ENCODE data around the gene EPG5. TPM values are rescaled to one million over a fixed set of nuclear protein-coding genes. Genes with fewer than 3 reads are reported as not detected.
"Not testable (repeated sequence)": the region's sequence is repeated elsewhere in the genome, so short reads cannot be mapped to it uniquely, and the experiment has no call there.

The EPG5 gene
- total RNA-seq, 2 experiments from 2014 or later, result 4.8 to 8.7 TPM

- no peak overlapping the region for H2AFZ ChIP-seq (ENCODE audit: low read length)
- no peaks in the 10 kb centered on the region for H3K4me1 ChIP-seq (ENCODE audit: insufficient read depth, low read length, poor library complexity, severe bottlenecking)
- H3K27ac ChIP-seq (ENCODE audit: low read depth, low read length, poor library complexity, severe bottlenecking), result no peak overlapping the region
- no peak overlapping the region for H3K4me3 ChIP-seq (ENCODE audit: low read depth, low read length, poor library complexity, severe bottlenecking)
- TF ChIP-seq EZH2phosphoT487 (IDR thresholded peaks at IDR 0.05; ENCODE audit: borderline replicate concordance, low read depth, low read length) (no peak), CTCF (conservative IDR thresholded peaks at IDR 0.05; ENCODE audit: low read length) (no peak)
- H3K79me2 ChIP-seq (ENCODE audit: insufficient read depth, low read depth, low read length), result no peaks in the 10 kb centered on the region
- H3K4me2 ChIP-seq (ENCODE audit: low read length), result no peak overlapping the region
- no peaks in the 10 kb centered on the region for H3K36me3 ChIP-seq (ENCODE audit: insufficient read depth, low read length)
- H3K9me3 ChIP-seq (ENCODE audit: low read length), result no peaks in the 10 kb centered on the region
- ChIA-PET POLR2A (no interaction called here), CTCF (ENCODE audit: unreplicated experiment) (no interaction called here)
- intact Hi-C loops (cut with micrococcal nuclease; ENCODE audit: unreplicated experiment), result no loop called here
- no peak for DNase-seq (ENCODE audit: low spot score)
- no peaks in the 10 kb centered on the region for H3K9me2 ChIP-seq (ENCODE audit: insufficient read depth, low read length)
- no TSS peak for BruUV-seq (replicated peaks)
- H4K20me1 ChIP-seq (ENCODE audit: insufficient read depth, low read length), result no peaks in the 10 kb centered on the region
Observed at GRCh38 chr18:45821711-45822110, 145.4 kb downstream of the EPG5 start.

DNA sequence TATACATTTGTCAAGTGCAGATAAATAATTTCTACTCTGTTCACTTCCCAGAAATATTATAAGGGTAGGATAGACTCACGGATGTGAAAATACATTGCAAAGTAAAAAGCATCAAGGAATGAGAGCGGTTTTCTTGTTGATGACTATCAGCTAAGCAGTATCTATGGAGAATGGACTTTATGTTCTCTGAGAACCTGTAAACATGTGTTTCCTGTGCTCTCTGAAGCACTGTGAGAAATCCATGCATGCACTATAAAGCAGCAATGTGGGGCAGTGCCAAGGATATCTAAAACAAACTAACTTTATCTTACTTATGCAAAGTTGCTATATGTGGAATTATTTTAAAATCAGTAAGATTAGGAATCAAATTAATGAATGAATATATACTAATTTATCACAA is 146.1 kb downstream of the EPG5 start:
- ChIA-PET CTCF (ENCODE audit: unreplicated experiment) (no interaction called here), POLR2A (no interaction called here)
- no TSS peak for BruUV-seq (replicated peaks)
- Histone ChIP-seq H3K79me2 (ENCODE audit: insufficient read depth, low read depth, low read length) (no peaks in the 10 kb centered on the region), H3K27ac (ENCODE audit: low read depth, low read length, poor library complexity, severe bottlenecking) (no peak overlapping the region), H3K4me3 (ENCODE audit: low read depth, low read length, poor library complexity, severe bottlenecking) (no peak overlapping the region), H3K4me2 (ENCODE audit: low read length) (no peak overlapping the region), H3K9me3 (ENCODE audit: low read length) (no peaks in the 10 kb centered on the region), H4K20me1 (ENCODE audit: insufficient read depth, low read length) (no peaks in the 10 kb centered on the region), H3K9me2 (ENCODE audit: insufficient read depth, low read length) (no peaks in the 10 kb centered on the region), H3K4me1 (ENCODE audit: insufficient read depth, low read length, poor library complexity, severe bottlenecking) (no peaks in the 10 kb centered on the region), H2AFZ (ENCODE audit: low read length) (no peak overlapping the region), H3K36me3 (ENCODE audit: insufficient read depth, low read length) (no peaks in the 10 kb centered on the region)
- TF ChIP-seq CTCF (conservative IDR thresholded peaks at IDR 0.05; ENCODE audit: low read length), result no peak
- no peak for TF ChIP-seq EZH2phosphoT487 (IDR thresholded peaks at IDR 0.05; ENCODE audit: borderline replicate concordance, low read depth, low read length)
- intact Hi-C loops (cut with micrococcal nuclease; ENCODE audit: unreplicated experiment), result no loop called here
- DNase-seq (ENCODE audit: low spot score), result no peak

GRCh38 chr18:45820106-45820745 is 146.9 kb downstream of the EPG5 start:
- no peak overlapping the region for H3K4me2 ChIP-seq (ENCODE audit: low read length)
- no peaks in the 10 kb centered on the region for H3K4me1 ChIP-seq (ENCODE audit: insufficient read depth, low read length, poor library complexity, severe bottlenecking)
- H2AFZ ChIP-seq (ENCODE audit: low read length), result no peak overlapping the region
- ChIA-PET POLR2A (no interaction called here), CTCF (ENCODE audit: unreplicated experiment) (no interaction called here)
- no peaks in the 10 kb centered on the region for H3K79me2 ChIP-seq (ENCODE audit: insufficient read depth, low read depth, low read length)
- BruUV-seq (replicated peaks), result no TSS peak
- H3K9me3 ChIP-seq (ENCODE audit: low read length), result no peaks in the 10 kb centered on the region
- H3K9me2 ChIP-seq (ENCODE audit: insufficient read depth, low read length), result no peaks in the 10 kb centered on the region
- H4K20me1 ChIP-seq (ENCODE audit: insufficient read depth, low read length), result no peaks in the 10 kb centered on the region
- H3K36me3 ChIP-seq (ENCODE audit: insufficient read depth, low read length), result no peaks in the 10 kb centered on the region
- intact Hi-C loops (cut with micrococcal nuclease; ENCODE audit: unreplicated experiment), result no loop called here
- no peak for TF ChIP-seq EZH2phosphoT487 (IDR thresholded peaks at IDR 0.05; ENCODE audit: borderline replicate concordance, low read depth, low read length)
- TF ChIP-seq CTCF (conservative IDR thresholded peaks at IDR 0.05; ENCODE audit: low read length), result no peak
- no peak overlapping the region for H3K27ac ChIP-seq (ENCODE audit: low read depth, low read length, poor library complexity, severe bottlenecking)
- DNase-seq (ENCODE audit: low spot score), result no peak
- no peak overlapping the region for H3K4me3 ChIP-seq (ENCODE audit: low read depth, low read length, poor library complexity, severe bottlenecking)

DNA sequence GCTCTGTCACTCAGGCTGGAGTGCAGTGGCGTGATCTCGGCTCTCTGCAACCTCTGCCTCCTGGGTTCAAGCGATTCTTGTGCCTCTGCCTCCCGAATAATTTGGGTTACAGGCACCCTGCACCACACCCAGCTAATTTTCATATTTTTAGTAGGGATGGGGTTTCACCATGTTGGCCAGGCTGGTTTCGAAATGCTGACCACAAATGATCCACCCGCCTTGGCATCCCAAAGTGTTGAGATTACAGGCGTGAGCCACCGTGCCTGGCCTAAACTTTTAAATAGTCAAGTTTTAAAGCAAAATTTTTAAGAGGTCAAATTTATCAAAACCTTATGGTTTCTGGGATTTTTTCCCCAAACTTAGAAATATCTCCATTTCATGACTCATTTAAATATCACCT is 148.4 kb downstream of the EPG5 start:
- H3K9me2 ChIP-seq (ENCODE audit: insufficient read depth, low read length); CTCF ChIA-PET (ENCODE audit: unreplicated experiment); H3K36me3 ChIP-seq (ENCODE audit: insufficient read depth, low read length); POLR2A ChIA-PET; intact Hi-C loops (cut with micrococcal nuclease; ENCODE audit: unreplicated experiment); H4K20me1 ChIP-seq (ENCODE audit: insufficient read depth, low read length); DNase-seq (ENCODE audit: low spot score); H3K27ac ChIP-seq (ENCODE audit: low read depth, low read length, poor library complexity, severe bottlenecking); H3K4me2 ChIP-seq (ENCODE audit: low read length); H2AFZ ChIP-seq (ENCODE audit: low read length); H3K9me3 ChIP-seq (ENCODE audit: low read length); H3K4me1 ChIP-seq (ENCODE audit: insufficient read depth, low read length, poor library complexity, severe bottlenecking); H3K4me3 ChIP-seq (ENCODE audit: low read depth, low read length, poor library complexity, severe bottlenecking); BruUV-seq (replicated peaks); H3K79me2 ChIP-seq (ENCODE audit: insufficient read depth, low read depth, low read length): not testable (repeated sequence)
